Transverse colon (tissue), 4 donors: ENCODE results near the gene TOR3A.

ENCODE experiments used
- EP300 ChIP-seq: sonication (generic); formaldehyde crosslinking; IDR thresholded peaks from one replicate; pipeline ENCODE4 v1.6.1; 2017; ENCODE audit warnings: antibody characterized with exemption, low read depth
- POLR2AphosphoS5 ChIP-seq, 3 donors: sonication (generic); formaldehyde crosslinking; IDR thresholded peaks; one replicate each; pipeline ENCODE4 v1.6.1; 2016; ENCODE audit warnings: antibody characterized with exemption in 3 of 3
- TF ChIP-seq, protein P1 (sequence below), 5 experiments: fragments of 200-600 bp in 3 of 5; fragments of 450-650 bp in 2 of 5; sonication (generic) in 3 of 5; IDR thresholded peaks; 1 replicate in 2 of 5; 2 replicates in 3 of 5; pipeline ENCODE4 v1.5.1; 2016 to 2017; ENCODE audit warnings: antibody characterized with exemption in 5 of 5, inconsistent platforms in 3 of 5, mild to moderate bottlenecking in 2 of 5, moderate library complexity in 1 of 5

DNA sequence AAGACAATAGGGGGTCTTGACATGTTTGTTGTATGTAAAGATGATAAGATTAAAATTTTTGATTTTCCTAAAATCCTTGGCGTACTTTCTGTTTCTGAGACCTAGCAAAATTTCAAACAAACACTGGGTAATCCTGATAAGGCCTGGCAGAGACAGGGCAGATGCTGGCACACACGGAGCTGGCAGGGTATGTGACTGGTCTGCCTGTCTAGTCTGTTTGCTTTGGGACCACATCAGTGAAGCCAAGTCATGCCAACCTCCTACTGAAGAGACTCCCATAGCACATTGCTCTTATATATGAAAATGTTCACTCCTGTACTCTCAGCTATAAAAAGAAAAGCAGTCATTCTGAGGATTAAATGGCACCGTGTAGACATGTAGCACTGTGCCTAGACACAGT is 14.1 kb downstream of the TOR3A start:
- TF ChIP-seq, protein P1, sequence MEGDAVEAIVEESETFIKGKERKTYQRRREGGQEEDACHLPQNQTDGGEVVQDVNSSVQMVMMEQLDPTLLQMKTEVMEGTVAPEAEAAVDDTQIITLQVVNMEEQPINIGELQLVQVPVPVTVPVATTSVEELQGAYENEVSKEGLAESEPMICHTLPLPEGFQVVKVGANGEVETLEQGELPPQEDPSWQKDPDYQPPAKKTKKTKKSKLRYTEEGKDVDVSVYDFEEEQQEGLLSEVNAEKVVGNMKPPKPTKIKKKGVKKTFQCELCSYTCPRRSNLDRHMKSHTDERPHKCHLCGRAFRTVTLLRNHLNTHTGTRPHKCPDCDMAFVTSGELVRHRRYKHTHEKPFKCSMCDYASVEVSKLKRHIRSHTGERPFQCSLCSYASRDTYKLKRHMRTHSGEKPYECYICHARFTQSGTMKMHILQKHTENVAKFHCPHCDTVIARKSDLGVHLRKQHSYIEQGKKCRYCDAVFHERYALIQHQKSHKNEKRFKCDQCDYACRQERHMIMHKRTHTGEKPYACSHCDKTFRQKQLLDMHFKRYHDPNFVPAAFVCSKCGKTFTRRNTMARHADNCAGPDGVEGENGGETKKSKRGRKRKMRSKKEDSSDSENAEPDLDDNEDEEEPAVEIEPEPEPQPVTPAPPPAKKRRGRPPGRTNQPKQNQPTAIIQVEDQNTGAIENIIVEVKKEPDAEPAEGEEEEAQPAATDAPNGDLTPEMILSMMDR (IDR thresholded peaks at IDR 0.05) = no peak
- TF ChIP-seq POLR2AphosphoS5 (IDR thresholded peaks at IDR 0.05) = no peak
- no peak for TF ChIP-seq EP300
